ENCODE data around the gene SH2B2. TPM values are rescaled to one million over a fixed set of nuclear protein-coding genes. Genes with fewer than 3 reads are reported as not detected.
"Not testable (repeated sequence)": the region's sequence is repeated elsewhere in the genome, so short reads cannot be mapped to it uniquely, and the experiment has no call there.

SH2B2 gene
- total RNA-seq, 3 donors from 2014 or later (not counting 1 experiment from before 2014, with no cell fraction given) = 1.6 to 2.9 (median 2.0) TPM

- H3K9me3 Mint-ChIP-seq; H3K9me3 ChIP-seq (ENCODE audit: control insufficient read depth, insufficient read depth, low read length); H3K4me1 Mint-ChIP-seq; H3K27me3 ChIP-seq (ENCODE audit: control insufficient read depth, insufficient read depth, low read length); H3K4me1 ChIP-seq (ENCODE audit: control insufficient read depth, insufficient read depth, low read length); H3K4me3 ChIP-seq (ENCODE audit: low read length); H3K27ac ChIP-seq (ENCODE audit: low read length); H3K36me3 ChIP-seq (ENCODE audit: control insufficient read depth, insufficient read depth, low read length); H3K4me3 Mint-ChIP-seq; H3K27ac Mint-ChIP-seq; H3K36me3 Mint-ChIP-seq; intact Hi-C loops (cut with micrococcal nuclease); ATAC-seq; DNase-seq: not testable (repeated sequence)
- WGBS (ENCODE audit: insufficient coverage) = 84% methylated on average over 8 of the region's 8 CpGs
- H3K27me3 Mint-ChIP-seq (ENCODE audit: low read depth in 2 of 2) = peaks cover 8 to 13% of the 10 kb centered on the region in 2 donors
These were observed 44.2 kb downstream of the SH2B2 start for GRCh38 chr7:102330666-102331460.

DNA sequence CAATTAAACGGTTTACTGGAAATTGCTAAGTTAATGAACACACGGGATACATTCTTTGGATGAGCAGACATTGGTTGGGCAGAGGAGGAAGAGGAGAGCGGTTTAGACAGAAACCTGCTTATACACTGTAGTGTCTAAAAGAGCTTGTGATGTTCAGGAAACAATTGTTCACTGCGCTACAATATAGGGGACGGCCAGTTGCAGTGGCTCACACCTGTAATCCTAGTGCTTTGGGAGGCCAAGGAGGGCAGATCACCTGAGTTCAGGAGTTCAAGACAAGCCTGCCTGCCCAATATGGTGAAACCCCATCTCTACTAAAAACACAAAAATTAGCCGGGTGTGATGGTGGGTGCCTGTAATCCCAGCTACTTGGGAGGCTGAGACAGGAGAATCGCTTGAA, 48.9 kb downstream of the SH2B2 start:
- H3K27me3 Mint-ChIP-seq (ENCODE audit: low read depth in 2 of 2); H3K9me3 Mint-ChIP-seq; H3K36me3 ChIP-seq (ENCODE audit: control insufficient read depth, insufficient read depth, low read length); H3K4me3 ChIP-seq (ENCODE audit: low read length); ATAC-seq; H3K4me1 Mint-ChIP-seq; H3K27ac ChIP-seq (ENCODE audit: low read length); H3K4me3 Mint-ChIP-seq; H3K27ac Mint-ChIP-seq; H3K36me3 Mint-ChIP-seq; H3K4me1 ChIP-seq (ENCODE audit: control insufficient read depth, insufficient read depth, low read length); H3K27me3 ChIP-seq (ENCODE audit: control insufficient read depth, insufficient read depth, low read length); H3K9me3 ChIP-seq (ENCODE audit: control insufficient read depth, insufficient read depth, low read length); DNase-seq; intact Hi-C loops (cut with micrococcal nuclease): not testable (repeated sequence)
- 95% methylated on average over 5 of the region's 7 CpGs for WGBS (ENCODE audit: insufficient coverage)

DNA sequence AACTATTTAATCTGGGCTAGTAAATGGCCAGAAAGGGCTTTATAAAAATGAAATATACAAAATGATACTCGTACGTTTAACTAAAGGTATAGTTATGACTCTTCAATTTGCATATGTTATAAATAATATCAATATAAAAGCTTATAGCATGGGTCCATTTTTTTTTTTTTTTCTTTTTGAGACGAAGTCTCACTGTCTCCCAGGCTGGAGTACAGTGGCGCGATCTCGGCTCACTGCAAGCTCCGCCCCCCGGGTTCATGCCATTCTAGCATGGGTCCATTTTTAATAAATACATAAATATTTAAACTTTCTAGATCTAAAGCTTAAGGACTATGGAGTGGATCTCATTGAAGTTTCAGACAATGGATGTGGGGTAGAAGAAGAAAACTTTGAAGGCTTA, 50.3 kb downstream of the SH2B2 start:
- H3K9me3 Mint-ChIP-seq; H3K27me3 Mint-ChIP-seq (ENCODE audit: low read depth in 2 of 2); H3K4me3 ChIP-seq (ENCODE audit: low read length); H3K36me3 ChIP-seq (ENCODE audit: control insufficient read depth, insufficient read depth, low read length); H3K4me1 Mint-ChIP-seq; ATAC-seq; H3K9me3 ChIP-seq (ENCODE audit: control insufficient read depth, insufficient read depth, low read length); H3K27ac Mint-ChIP-seq; DNase-seq; H3K36me3 Mint-ChIP-seq; H3K27ac ChIP-seq (ENCODE audit: low read length); H3K4me1 ChIP-seq (ENCODE audit: control insufficient read depth, insufficient read depth, low read length); intact Hi-C loops (cut with micrococcal nuclease); H3K27me3 ChIP-seq (ENCODE audit: control insufficient read depth, insufficient read depth, low read length); H3K4me3 Mint-ChIP-seq: not testable (repeated sequence)
- no CpG with 5 or more reads among the region's 8 CpGs for WGBS (ENCODE audit: insufficient coverage)

DNA sequence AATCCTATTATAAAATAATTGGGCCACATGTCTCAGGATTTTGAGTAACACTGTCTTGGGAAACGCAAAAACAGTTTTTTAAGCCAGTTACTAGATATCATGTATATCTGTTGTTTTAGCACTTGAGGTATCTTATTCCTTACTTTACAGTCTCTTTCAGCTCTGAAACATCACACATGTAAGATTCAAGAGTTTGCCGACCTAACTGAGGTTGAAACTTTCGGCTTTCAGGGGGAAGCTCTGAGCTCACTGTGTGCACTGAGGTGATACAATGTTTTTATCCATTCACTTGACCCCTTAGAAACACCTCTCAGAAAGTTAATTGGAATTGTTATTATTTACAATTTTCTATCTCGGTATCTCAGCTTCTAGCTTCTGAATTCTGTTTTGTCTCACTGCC, 50.8 kb downstream of the SH2B2 start:
- H3K4me3 ChIP-seq (ENCODE audit: low read length); DNase-seq; H3K27me3 Mint-ChIP-seq (ENCODE audit: low read depth in 2 of 2); H3K4me3 Mint-ChIP-seq; intact Hi-C loops (cut with micrococcal nuclease); ATAC-seq; H3K36me3 ChIP-seq (ENCODE audit: control insufficient read depth, insufficient read depth, low read length); H3K27ac Mint-ChIP-seq; H3K27me3 ChIP-seq (ENCODE audit: control insufficient read depth, insufficient read depth, low read length); H3K36me3 Mint-ChIP-seq; H3K4me1 ChIP-seq (ENCODE audit: control insufficient read depth, insufficient read depth, low read length); H3K27ac ChIP-seq (ENCODE audit: low read length); H3K4me1 Mint-ChIP-seq; H3K9me3 ChIP-seq (ENCODE audit: control insufficient read depth, insufficient read depth, low read length); H3K9me3 Mint-ChIP-seq: not testable (repeated sequence)
- WGBS (ENCODE audit: insufficient coverage) = no CpG with 5 or more reads among the region's 4 CpGs

- WGBS (ENCODE audit: insufficient coverage) = 79% methylated on average over 2 of the region's 7 CpGs
- H3K27ac ChIP-seq (ENCODE audit: low read length); intact Hi-C loops (cut with micrococcal nuclease); H3K36me3 ChIP-seq (ENCODE audit: control insufficient read depth, insufficient read depth, low read length); H3K4me3 ChIP-seq (ENCODE audit: low read length); H3K36me3 Mint-ChIP-seq; H3K9me3 ChIP-seq (ENCODE audit: control insufficient read depth, insufficient read depth, low read length); H3K4me3 Mint-ChIP-seq; H3K27ac Mint-ChIP-seq; H3K9me3 Mint-ChIP-seq; H3K27me3 ChIP-seq (ENCODE audit: control insufficient read depth, insufficient read depth, low read length); DNase-seq; ATAC-seq; H3K4me1 ChIP-seq (ENCODE audit: control insufficient read depth, insufficient read depth, low read length); H3K4me1 Mint-ChIP-seq; H3K27me3 Mint-ChIP-seq (ENCODE audit: low read depth in 2 of 2): not testable (repeated sequence)
These were observed 54.1 kb downstream of the SH2B2 start for GRCh38 chr7:102340599-102341368.

DNA sequence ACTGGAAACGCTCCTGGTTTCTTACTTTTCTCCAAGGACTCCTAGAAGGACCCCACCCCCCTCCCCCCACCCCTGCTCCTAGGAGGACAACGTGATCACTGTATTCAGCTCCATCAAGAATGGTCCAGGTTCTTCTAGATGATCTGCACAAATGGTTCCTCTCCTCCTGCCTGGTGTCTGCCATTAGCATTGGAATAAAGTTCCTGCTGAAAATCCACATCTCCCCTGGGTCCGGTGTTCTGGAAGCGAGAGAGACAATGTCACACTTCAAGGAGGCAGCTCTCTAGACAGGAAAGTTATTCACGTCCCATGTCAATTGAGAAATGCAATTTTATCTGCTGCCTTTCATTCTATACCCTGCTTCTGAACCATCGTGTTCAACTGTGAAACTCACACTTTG, 60.3 kb downstream of the SH2B2 start:
- intact Hi-C loops (cut with micrococcal nuclease) = not testable (repeated sequence)

DNA sequence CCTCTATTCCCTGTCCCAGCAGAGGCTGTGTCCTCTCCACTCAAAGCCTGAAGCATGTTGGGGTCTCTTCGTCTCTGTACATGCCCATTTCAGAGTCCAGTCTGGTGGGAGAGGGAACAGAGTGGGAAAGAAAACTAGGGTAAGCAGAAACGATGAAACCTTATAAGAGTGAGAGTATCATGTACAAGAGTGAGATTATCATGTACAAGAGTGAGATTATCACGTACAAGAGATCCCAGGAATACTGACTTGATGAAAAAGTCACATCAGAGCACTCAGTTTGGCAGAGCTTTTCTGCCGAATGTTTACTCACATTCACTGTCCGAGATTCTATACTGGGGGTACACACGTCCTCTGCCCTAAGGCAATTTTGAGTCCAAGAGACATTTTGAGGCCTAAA, 69.7 kb downstream of the SH2B2 start, which contains the start of gene SPDYE6:
TSS of gene SPDYE6 (minus strand) at position 101 of the 400 bp plus-strand sequence. CDS start 421 bp downstream, outside the sequence.
- DNase-seq; H3K27me3 ChIP-seq (ENCODE audit: control insufficient read depth, insufficient read depth, low read length); H3K4me1 Mint-ChIP-seq; H3K4me3 Mint-ChIP-seq; H3K36me3 ChIP-seq (ENCODE audit: control insufficient read depth, insufficient read depth, low read length); H3K4me1 ChIP-seq (ENCODE audit: control insufficient read depth, insufficient read depth, low read length); H3K36me3 Mint-ChIP-seq; ATAC-seq; H3K27me3 Mint-ChIP-seq (ENCODE audit: low read depth in 2 of 2); H3K27ac ChIP-seq (ENCODE audit: low read length); H3K4me3 ChIP-seq (ENCODE audit: low read length); H3K27ac Mint-ChIP-seq; intact Hi-C loops (cut with micrococcal nuclease); H3K9me3 ChIP-seq (ENCODE audit: control insufficient read depth, insufficient read depth, low read length); H3K9me3 Mint-ChIP-seq: not testable (repeated sequence)
- no CpG with 5 or more reads among the region's 6 CpGs for WGBS (ENCODE audit: insufficient coverage)

More for the DNA sequence above, 60.3 kb downstream of the SH2B2 start:
- H3K4me1 Mint-ChIP-seq; H3K36me3 Mint-ChIP-seq; ATAC-seq; H3K36me3 ChIP-seq (ENCODE audit: control insufficient read depth, insufficient read depth, low read length); H3K27me3 Mint-ChIP-seq (ENCODE audit: low read depth in 2 of 2); DNase-seq; H3K4me3 Mint-ChIP-seq; H3K4me3 ChIP-seq (ENCODE audit: low read length); H3K9me3 ChIP-seq (ENCODE audit: control insufficient read depth, insufficient read depth, low read length); H3K27me3 ChIP-seq (ENCODE audit: control insufficient read depth, insufficient read depth, low read length); H3K4me1 ChIP-seq (ENCODE audit: control insufficient read depth, insufficient read depth, low read length); H3K27ac Mint-ChIP-seq; H3K9me3 Mint-ChIP-seq; H3K27ac ChIP-seq (ENCODE audit: low read length): not testable (repeated sequence)
- WGBS (ENCODE audit: insufficient coverage) = no CpG with 5 or more reads among the region's 6 CpGs
